GM18907 (cell line): ENCODE measurements around the gene GPC2.
"Not testable (repeated sequence)": the region's sequence is repeated elsewhere in the genome, so short reads cannot be mapped to it uniquely, and the experiment has no call there.

ENCODE experiments used
- ATAC-seq: cut with Tn5 transposase; IDR thresholded peaks from one replicate; pipeline ENCODE4 v1.9.1; 2021; ENCODE audit warnings: mild to moderate bottlenecking, moderate library complexity; ENCODE audit not compliant: unreplicated experiment

The GPC2 gene

GRCh38 chr7:100153708-100154535 is 23.3 kb downstream of the GPC2 start:
- ATAC-seq = no peak

- no peak for ATAC-seq
Measured at GRCh38 chr7:100152937-100153666, 24.1 kb downstream of the GPC2 start.

GRCh38 chr7:100152404-100152803 is 24.8 kb downstream of the GPC2 start:
- ATAC-seq = no peak

GRCh38 chr7:100148559-100149328 is 28.4 kb downstream of the GPC2 start, which contains the start of gene LAMTOR4:
LAMTOR4 (plus strand) TSS chr7:100148918; CDS start chr7:100148973, 55 bp downstream.
- peak; percentile 96 for ATAC-seq

GRCh38 chr7:100148225-100148558 is 29.0 kb downstream of the GPC2 start:
- no peak for ATAC-seq

GRCh38 chr7:100147278-100147677 is 29.9 kb downstream of the GPC2 start:
- ATAC-seq = no peak

GRCh38 chr7:100146350-100146749 is 30.8 kb downstream of the GPC2 start:
- ATAC-seq = not testable (repeated sequence)

GRCh38 chr7:100142461-100142860 is 34.7 kb downstream of the GPC2 start:
- ATAC-seq = no peak

GRCh38 chr7:100141555-100141949 is 35.6 kb downstream of the GPC2 start:
- ATAC-seq = no peak

- ATAC-seq = no peak
Measured at GRCh38 chr7:100137851-100138760, 39.1 kb downstream of the GPC2 start.

- peak; percentile 75 for ATAC-seq
Measured at GRCh38 chr7:100132697-100133151, 44.5 kb downstream of the GPC2 start.

- ATAC-seq = no peak
Measured at GRCh38 chr7:100132126-100132525, 45.1 kb downstream of the GPC2 start.

- ATAC-seq = no peak
Measured at GRCh38 chr7:100130608-100131453, 46.4 kb downstream of the GPC2 start.

- not testable (repeated sequence) for ATAC-seq
Measured at GRCh38 chr7:100130220-100130607, 47.0 kb downstream of the GPC2 start.

- no peak for ATAC-seq
Measured at GRCh38 chr7:100128637-100128963, 48.6 kb downstream of the GPC2 start.

GRCh38 chr7:100127866-100128636 is 49.1 kb downstream of the GPC2 start:
- no peak for ATAC-seq

- peak; percentile 69 for ATAC-seq
Measured at GRCh38 chr7:100126931-100127865, 50.0 kb downstream of the GPC2 start, which contains the start of gene MBLAC1. MBLAC1 (plus strand) TSS chr7:100126967; CDS start chr7:100127396, 429 bp downstream.
